HUDEP-2 (cell line): ENCODE results near the gene TTC38.

Source experiments
- DNase-seq, 76 experiments: peaks; one replicate each; lab custom pipeline; 2025; ENCODE audit not compliant: unreplicated experiment in 76 of 76; lab: John Stamatoyannopoulos, UW

Gene TTC38

DNA sequence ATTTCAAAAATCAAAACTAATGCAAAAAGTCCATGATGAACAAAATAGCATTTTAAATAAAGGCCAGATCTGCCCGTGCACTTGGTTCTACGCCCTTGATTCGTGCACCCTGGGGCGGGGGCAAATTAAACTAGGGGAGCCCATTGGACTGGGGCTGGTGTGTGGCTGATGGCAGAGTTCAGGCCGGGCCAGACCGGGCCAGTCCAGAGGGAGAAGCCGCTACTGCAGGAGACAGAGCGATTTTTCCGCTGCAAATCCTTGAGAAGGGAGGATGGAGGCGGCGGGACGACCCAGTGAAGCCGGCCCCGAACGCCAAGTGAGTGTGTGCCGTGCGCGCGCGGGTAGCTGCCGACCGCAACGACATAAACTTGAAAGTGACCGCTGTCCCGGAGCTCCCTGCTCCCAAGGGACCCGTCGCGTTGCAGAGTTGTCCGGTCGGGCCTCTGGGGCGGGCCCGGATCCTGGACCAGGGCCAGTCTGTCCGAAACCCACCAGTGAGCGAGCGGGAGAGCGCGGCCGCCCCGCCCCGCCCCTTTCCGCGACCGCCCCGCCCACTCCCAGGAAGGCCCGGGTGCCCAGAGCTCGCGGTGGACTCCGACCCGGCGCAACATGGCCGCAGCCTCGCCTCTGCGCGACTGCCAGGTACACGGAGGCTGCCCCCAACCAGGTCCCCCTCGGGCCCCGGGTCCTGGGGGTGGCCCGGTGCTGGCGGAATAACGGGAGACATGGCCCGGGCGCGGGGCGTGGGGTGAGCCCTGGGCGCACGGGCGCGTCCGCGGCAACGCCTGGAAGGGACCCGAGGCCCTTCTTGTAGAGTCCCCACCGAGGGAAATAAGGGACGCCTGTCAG lies at the start of gene TTC38:
Gene TTC38, plus strand, starts transcription at position 578 of the 849 bp plus-strand sequence. Its CDS starts 32 bp downstream, at position 610.
- DNase-seq, result peak in 73 of 76 experiments; percentile 19 to 86 (median 69)

DNA sequence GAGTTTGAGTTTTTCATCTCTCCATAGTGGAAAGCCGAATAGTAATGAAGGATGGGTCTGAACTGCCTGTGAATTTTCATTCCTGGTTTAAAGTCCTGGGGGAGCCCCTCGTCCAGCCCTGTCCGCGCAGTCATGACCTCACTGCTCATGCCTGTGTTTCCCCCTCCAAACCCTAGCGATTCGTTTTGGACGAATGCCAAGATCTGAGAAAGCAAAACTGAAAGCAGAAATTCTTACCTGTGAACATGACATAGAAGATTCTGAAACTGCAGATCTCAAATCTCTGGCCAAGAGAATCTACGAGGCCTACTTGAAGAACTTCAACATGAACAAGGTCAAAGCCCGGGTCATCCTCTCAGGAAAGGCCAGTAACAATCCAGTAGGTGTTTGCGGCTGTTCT lies 48.2 kb upstream of the TTC38 start:
- no peak for DNase-seq

DNA sequence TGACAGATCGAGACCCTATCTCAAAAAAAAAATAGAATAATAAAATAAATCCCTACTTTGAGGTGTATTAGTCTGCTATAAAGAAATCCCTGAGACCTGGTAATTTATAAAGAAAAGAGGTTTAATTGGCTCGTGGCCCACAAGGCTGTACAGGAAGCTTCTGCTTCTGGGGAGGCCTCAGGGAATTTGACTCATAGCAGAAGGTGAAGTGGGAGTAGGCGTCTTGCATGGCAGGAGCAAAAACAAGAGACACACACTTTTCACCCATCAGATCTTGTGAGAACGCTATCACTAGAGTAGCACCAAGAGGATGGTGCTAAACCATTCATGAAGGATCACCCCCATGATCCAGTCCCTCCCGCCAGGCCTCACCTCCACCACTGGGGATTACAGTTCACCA lies 46.9 kb upstream of the TTC38 start:
- no peak for DNase-seq

- DNase-seq, result no peak
Measured at GRCh38 chr22:46224044-46224897, 43.5 kb upstream of the TTC38 start.

GRCh38 chr22:46224898-46225290 lies 42.9 kb upstream of the TTC38 start:
- DNase-seq, result no peak

DNA sequence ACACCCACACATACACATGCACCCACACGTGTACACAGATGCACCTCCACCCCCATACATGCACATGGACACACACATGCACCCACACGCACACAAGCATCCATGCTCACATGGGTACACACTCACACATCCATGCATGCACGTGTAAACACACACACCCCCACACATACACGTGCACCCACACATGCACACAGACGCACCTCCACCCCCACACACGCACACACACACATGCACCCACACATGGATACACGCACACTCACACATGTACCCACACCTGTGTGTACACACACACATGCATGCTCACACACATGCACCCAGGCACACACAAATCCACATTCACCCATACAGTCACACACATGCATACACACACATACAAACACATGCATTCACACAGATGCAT lies 42.2 kb upstream of the TTC38 start:
- DNase-seq, result no peak

- DNase-seq, result no peak
Measured at GRCh38 chr22:46226577-46226976, 41.2 kb upstream of the TTC38 start.

GRCh38 chr22:46229701-46230100 lies 38.1 kb upstream of the TTC38 start:
- DNase-seq, result no peak

DNA sequence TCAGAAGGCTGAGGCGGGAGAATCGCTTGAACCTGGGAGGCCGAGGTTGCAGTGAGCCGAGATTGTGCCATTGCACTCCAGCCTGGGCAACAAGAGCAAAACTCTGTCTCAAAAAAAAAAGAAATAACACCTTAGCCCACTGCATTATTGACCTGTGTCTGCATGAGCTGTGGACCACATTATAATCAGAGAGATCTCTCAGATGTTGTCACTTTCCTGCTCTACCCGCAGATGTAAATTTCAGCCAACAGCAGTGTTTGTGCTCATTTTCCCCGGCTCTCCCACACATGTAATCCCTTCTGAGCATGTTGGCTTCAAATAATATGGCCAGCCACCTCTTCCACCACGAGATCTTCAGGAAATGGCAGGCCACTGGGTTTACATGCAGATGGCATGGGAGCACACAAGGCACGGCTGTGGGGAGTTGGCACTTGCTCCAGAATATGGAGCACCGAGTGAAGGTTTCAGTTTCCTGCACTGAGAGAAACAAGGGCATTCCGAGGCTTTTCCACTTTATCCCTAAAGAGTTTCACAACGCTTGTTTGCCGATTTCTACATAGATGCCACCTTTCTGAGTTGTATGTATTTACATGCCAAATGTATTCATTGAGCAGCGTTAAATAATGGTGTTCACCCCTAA lies 37.4 kb upstream of the TTC38 start:
- DNase-seq, result no peak

- peak in 52 of 76 experiments; percentile 5 to 62 (median 36) for DNase-seq
Measured at GRCh38 chr22:46233231-46233630, 34.6 kb upstream of the TTC38 start.

GRCh38 chr22:46234969-46235368 lies 32.8 kb upstream of the TTC38 start:
- peak in 72 of 76 experiments; percentile 25 to 85 (median 60) for DNase-seq

DNA sequence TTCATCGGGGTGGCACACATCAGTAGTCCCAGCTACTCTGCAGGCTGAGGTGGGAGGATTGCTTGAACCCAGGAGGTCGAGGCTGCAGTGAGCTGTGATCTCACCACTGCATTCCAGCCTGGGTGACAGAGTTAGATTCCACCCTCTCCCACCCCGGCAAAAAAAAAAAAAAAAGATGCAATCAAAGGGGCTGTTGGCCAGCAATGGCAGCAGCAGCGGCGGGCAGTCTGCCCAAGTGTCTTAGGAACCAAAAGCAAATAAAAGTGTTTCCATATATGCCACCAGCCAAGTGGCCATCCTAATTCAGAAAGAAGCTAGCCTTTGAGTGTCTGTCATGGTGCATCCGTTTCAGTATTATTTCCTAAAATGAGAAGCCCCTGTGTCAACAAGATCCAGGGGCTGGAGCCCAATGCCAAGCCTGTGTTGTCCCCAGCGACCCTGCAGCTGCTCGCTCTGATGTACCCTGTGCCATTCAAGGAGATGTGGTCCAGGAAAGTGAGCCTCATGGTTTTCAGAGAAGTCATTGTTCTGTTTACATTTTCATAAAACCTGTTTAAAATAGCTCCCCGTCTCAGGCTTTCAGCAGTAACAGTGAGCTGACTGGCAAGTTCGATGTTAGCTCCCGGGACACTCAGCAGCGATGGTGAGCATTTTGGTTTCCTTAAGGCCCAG lies 30.2 kb upstream of the TTC38 start:
- DNase-seq, result no peak

DNA sequence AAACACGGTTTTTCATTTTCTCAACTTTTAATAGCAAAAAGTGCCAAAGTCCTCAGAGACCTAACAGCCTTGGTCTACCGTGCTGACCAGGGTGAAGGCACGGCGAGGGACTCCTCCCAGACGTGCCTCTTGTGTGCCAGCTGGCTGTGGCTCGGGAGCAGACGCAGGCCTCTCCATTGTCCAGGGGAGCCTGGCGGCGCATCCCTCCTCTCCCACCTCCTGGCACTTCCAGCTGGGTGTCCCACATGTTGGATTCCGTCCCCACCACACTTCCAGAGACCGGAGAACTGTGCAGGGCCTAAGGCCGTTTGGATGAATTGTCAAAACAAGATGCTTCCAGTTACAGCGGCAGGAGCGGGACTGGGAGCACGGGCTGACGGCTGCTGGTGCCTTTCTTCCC lies 29.3 kb upstream of the TTC38 start:
- no peak for DNase-seq

DNA sequence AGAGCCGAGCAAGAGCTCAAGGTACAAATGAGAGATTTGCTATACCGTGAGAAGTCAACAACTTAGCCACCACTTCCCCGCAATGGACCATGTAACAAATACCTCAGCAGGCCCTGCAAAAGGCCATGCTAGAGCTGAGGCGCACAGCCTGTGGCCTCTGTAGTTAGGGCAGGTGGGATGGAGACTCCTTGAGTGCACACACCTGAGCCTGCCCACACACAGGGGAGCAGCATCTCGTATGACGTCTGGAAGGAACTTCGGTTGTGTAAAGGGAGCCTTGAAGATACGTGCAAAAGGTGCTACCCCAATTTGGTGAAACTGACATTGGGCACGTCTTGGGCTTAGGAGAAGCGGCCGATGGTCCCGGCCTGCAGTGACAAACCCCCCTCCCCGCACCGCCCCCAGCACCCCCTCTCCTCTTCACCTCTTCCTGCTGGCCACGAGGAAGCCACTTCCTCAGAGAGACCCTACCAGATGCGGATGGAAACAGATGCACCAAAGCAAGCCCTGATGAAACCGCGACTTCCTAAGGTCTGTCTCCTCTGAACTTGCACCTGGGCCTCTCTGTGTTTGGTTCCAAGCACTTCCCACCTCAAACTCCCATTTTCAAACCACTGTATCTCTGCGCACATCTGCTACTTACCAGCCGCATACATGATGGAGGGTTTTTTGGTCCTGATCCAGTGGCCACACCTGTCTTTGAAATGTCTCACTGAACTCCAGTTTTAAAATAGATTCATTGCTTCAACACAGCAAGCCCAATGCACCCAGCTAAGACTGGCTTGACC lies 28.4 kb upstream of the TTC38 start:
- peak in 41 of 76 experiments; percentile 8 to 63 (median 30) for DNase-seq

- DNase-seq, result peak in 1 of 76 experiments; percentile 44
Measured at GRCh38 chr22:46240073-46240472, 27.7 kb upstream of the TTC38 start.

DNA sequence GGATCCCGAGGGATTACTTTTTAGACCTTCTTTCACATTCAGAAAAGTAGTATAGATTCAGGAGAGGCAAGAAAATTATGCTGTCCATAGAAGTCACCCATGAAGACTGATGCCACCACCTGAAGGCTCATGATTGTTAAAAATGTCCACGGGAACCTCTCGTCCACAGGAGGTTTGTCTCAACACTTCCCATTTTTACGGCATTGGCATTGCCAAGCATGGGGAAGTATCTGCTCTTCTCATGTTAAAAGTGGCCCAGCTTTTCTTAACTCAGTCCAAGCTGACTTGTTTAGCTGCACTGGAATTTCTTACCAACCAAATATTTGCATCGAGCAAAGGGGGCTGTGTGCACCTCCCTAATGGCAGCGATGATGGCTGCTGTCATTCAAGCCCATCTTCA lies 27.3 kb upstream of the TTC38 start:
- peak in 1 of 76 experiments; percentile 33 for DNase-seq

DNA sequence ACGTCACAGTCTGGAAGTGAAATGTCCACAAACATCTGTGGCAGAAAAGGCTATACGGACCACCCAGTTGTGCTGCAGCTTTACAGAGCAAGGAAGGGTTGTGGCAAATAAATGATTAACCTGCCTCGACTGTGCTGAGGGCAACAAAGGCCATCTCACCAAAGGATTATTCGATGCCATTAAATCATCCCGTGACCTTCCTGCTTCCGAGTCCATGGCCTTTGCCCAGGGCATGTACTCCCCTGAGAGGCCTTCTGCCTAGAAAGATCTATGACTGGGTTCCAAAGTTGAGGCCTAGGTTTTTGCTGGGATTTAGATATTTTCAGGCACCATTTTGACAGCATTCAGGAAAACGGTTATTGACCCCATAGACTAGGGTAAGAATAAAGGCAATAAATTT lies 26.9 kb upstream of the TTC38 start:
- peak in 3 of 76 experiments; percentile 13 to 33 (median 26) for DNase-seq

GRCh38 chr22:46241396-46242007 lies 26.3 kb upstream of the TTC38 start:
- peak in 74 of 76 experiments; percentile 18 to 93 (median 76) for DNase-seq

DNA sequence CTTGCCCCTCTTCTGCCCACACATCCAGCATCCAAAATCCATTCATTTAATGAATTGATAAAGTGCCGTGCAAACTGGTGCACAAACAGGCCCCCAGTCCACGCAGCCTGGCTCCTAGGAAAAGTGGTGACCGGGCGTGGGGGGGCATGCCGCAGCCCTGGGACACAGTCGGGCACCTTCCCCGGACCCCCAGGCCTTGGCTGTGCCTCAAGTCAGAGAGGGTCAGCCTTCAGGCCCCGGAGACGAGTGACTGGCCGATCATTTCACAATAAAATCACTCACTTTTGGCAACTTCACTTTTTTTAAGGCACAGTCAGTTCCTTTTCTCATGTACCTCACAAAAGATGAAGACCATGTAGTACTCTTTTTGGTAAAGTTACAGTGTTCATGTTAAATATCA lies 25.7 kb upstream of the TTC38 start:
- no peak for DNase-seq
